ENCODE data around the gene GIGYF1.

The GIGYF1 gene

GRCh38 chr7:100639995-100640516 is 54.0 kb downstream of the GIGYF1 start (continued):
- TF ChIP-seq POU6F1 (CRISPR knock-in tag; IDR thresholded peaks at IDR 0.05; ENCODE audit: borderline replicate concordance, low read depth) (no peak), ESRRG (CRISPR knock-in tag; IDR thresholded peaks at IDR 0.05) (no peak), GLIS3 (CRISPR knock-in tag; IDR thresholded peaks at IDR 0.05) (no peak), OSR1 (CRISPR knock-in tag; IDR thresholded peaks at IDR 0.05) (no peak), CSDC2 (CRISPR knock-in tag; IDR thresholded peaks at IDR 0.05) (no peak)

- TF ChIP-seq ESRRG (CRISPR knock-in tag; IDR thresholded peaks at IDR 0.05) (no peak), RARB (CRISPR knock-in tag; IDR thresholded peaks at IDR 0.05) (no peak), SNAI2 (CRISPR knock-in tag; IDR thresholded peaks at IDR 0.05) (no peak), TSHZ2 (CRISPR knock-in tag; IDR thresholded peaks at IDR 0.05) (no peak), TOX (CRISPR knock-in tag; IDR thresholded peaks at IDR 0.05; ENCODE audit: borderline replicate concordance) (no peak), POU6F1 (CRISPR knock-in tag; IDR thresholded peaks at IDR 0.05; ENCODE audit: borderline replicate concordance, low read depth) (no peak), ZFP3 (CRISPR knock-in tag; IDR thresholded peaks at IDR 0.05) (no peak), CREB5 (CRISPR knock-in tag; IDR thresholded peaks at IDR 0.05; ENCODE audit: low read depth) (no peak), BACH2 (CRISPR knock-in tag; IDR thresholded peaks at IDR 0.05; ENCODE audit: borderline replicate concordance) (no peak), ZNF70 (CRISPR knock-in tag; IDR thresholded peaks at IDR 0.05) (no peak), PATZ1 (CRISPR knock-in tag; IDR thresholded peaks at IDR 0.05; ENCODE audit: borderline replicate concordance) (no peak), ARNTL (CRISPR knock-in tag; IDR thresholded peaks at IDR 0.05; ENCODE audit: borderline replicate concordance, low read depth) (no peak), ZC3H10 (CRISPR knock-in tag; IDR thresholded peaks at IDR 0.05) (no peak), GLIS3 (CRISPR knock-in tag; IDR thresholded peaks at IDR 0.05) (no peak), ZNF8 (CRISPR knock-in tag; IDR thresholded peaks at IDR 0.05) (no peak), TCF4 (CRISPR knock-in tag; IDR thresholded peaks at IDR 0.05; ENCODE audit: borderline replicate concordance) (no peak), ZNF565 (CRISPR knock-in tag; conservative IDR thresholded peaks at IDR 0.05; ENCODE audit: low read depth) (no peak)
- peak; percentile 85 for ATAC-seq
These were observed 60.9 kb downstream of the GIGYF1 start for GRCh38 chr7:100632951-100633717.

- TF ChIP-seq ISL1 (CRISPR knock-in tag; IDR thresholded peaks at IDR 0.05) (no peak), POU6F1 (CRISPR knock-in tag; IDR thresholded peaks at IDR 0.05; ENCODE audit: borderline replicate concordance, low read depth) (no peak), ZC3H10 (CRISPR knock-in tag; IDR thresholded peaks at IDR 0.05) (no peak), BACH2 (CRISPR knock-in tag; IDR thresholded peaks at IDR 0.05; ENCODE audit: borderline replicate concordance) (no peak), PATZ1 (CRISPR knock-in tag; IDR thresholded peaks at IDR 0.05; ENCODE audit: borderline replicate concordance) (no peak)
- no peak for ATAC-seq
These were observed 64.0 kb downstream of the GIGYF1 start for GRCh38 chr7:100630066-100630465.

Data from SK-N-SH treated with all-trans-retinoic acid at 6 μM for 48 hours (cell line).